ENCODE data around the gene C17orf75.

DNA sequence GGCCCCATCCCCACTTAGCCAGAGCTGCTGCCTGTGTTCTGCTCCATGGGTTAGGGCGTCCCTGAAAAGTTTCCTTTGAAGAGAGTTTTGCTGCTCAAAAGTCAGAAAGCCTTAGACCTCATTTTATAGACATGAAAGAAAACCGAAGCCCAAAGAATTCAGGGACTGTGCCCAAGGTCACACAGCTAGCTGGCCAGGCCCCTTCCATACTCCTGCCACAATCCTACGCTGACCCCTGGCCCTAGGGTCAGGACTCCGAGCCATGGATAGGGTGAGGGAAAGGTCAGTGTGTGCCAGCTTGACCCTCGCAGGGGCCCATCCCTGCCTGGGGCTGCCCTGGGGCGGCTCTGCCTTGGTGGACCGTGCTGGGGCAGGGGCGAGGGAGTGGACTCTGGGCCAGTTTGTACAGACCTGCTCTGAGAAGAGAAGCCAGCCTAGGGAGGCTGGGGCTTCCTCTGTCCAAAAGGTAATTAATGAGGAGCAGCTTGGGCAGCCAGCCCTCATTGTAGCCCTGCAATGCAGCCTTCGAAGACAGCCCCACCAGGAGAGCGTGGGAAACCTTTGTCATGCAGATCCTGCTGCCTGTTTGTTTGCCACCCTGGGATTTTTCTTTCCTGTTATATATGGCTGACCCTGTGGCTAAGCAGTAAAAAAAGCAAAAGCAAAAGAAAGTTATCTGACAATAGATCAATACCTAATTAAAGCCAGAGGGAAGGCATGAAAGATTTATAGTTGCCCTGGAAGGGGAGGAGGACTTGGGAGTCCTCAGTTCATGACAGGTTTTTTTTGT, 38.9 kb downstream of the C17orf75 start:
- TF ChIP-seq, protein P1, sequence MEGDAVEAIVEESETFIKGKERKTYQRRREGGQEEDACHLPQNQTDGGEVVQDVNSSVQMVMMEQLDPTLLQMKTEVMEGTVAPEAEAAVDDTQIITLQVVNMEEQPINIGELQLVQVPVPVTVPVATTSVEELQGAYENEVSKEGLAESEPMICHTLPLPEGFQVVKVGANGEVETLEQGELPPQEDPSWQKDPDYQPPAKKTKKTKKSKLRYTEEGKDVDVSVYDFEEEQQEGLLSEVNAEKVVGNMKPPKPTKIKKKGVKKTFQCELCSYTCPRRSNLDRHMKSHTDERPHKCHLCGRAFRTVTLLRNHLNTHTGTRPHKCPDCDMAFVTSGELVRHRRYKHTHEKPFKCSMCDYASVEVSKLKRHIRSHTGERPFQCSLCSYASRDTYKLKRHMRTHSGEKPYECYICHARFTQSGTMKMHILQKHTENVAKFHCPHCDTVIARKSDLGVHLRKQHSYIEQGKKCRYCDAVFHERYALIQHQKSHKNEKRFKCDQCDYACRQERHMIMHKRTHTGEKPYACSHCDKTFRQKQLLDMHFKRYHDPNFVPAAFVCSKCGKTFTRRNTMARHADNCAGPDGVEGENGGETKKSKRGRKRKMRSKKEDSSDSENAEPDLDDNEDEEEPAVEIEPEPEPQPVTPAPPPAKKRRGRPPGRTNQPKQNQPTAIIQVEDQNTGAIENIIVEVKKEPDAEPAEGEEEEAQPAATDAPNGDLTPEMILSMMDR (IDR thresholded peaks at IDR 0.05), result no peak
- TF ChIP-seq EP300 (IDR thresholded peaks at IDR 0.05), result no peak

Measured in gastroesophageal sphincter (tissue), 3 donors.